GM21786 (cell line): ENCODE results near the gene ABCA4.

Source experiments
- ATAC-seq: cut with Tn5 transposase; IDR thresholded peaks from one replicate; pipeline ENCODE4 v1.9.1; 2021; ENCODE audit not compliant: unreplicated experiment

Gene ABCA4

GRCh38 chr1:94105581-94105952 is 15.4 kb downstream of the ABCA4 start:
- no peak for ATAC-seq

- no peak for ATAC-seq
Observed at GRCh38 chr1:94104776-94105580, 16.0 kb downstream of the ABCA4 start.

GRCh38 chr1:94104127-94104684 is 16.7 kb downstream of the ABCA4 start:
- ATAC-seq: no peak

GRCh38 chr1:94103608-94104007 is 17.3 kb downstream of the ABCA4 start:
- ATAC-seq: no peak

- ATAC-seq: no peak
Observed at GRCh38 chr1:94101613-94102525, 19.1 kb downstream of the ABCA4 start.

- ATAC-seq: no peak
Observed at GRCh38 chr1:94100785-94101612, 19.9 kb downstream of the ABCA4 start.

- ATAC-seq: no peak
Observed at GRCh38 chr1:94100129-94100784, 20.7 kb downstream of the ABCA4 start.

GRCh38 chr1:94099303-94099702 is 21.6 kb downstream of the ABCA4 start:
- no peak for ATAC-seq

GRCh38 chr1:94098585-94099111 is 22.3 kb downstream of the ABCA4 start:
- ATAC-seq: no peak

- no peak for ATAC-seq
Observed at GRCh38 chr1:94096797-94097549, 24.0 kb downstream of the ABCA4 start.

GRCh38 chr1:94095744-94096469 is 25.0 kb downstream of the ABCA4 start:
- no peak for ATAC-seq

- no peak for ATAC-seq
Observed at GRCh38 chr1:94095112-94095637, 25.8 kb downstream of the ABCA4 start.

- ATAC-seq: no peak
Observed at GRCh38 chr1:94094469-94095111, 26.4 kb downstream of the ABCA4 start.

- ATAC-seq: no peak
Observed at GRCh38 chr1:94093996-94094395, 27.0 kb downstream of the ABCA4 start.

GRCh38 chr1:94093396-94093795 is 27.6 kb downstream of the ABCA4 start:
- ATAC-seq: no peak

- no peak for ATAC-seq
Observed at GRCh38 chr1:94092210-94092613, 28.7 kb downstream of the ABCA4 start.

GRCh38 chr1:94090761-94091160 is 30.2 kb downstream of the ABCA4 start:
- no peak for ATAC-seq

GRCh38 chr1:94087193-94087592 is 33.8 kb downstream of the ABCA4 start:
- no peak for ATAC-seq
